Measurements from ENCODE around the gene ACOX3.
A peak's percentile ranks its signal among the peaks of the same experiment; 100 is the strongest.
"Not testable (repeated sequence)": the region's sequence is repeated elsewhere in the genome, so short reads cannot be mapped to it uniquely, and the experiment has no call there.

The ACOX3 gene

GRCh38 chr4:8440492-8441311 lies at the start of gene ACOX3, which contains the start of gene TRMT44:
Gene ACOX3 (minus strand): TSS chr4:8440723. CDS start chr4:8416521, 24,202 bp downstream.
Gene TRMT44 (plus strand): TSS chr4:8440777. CDS start chr4:8440823, 46 bp downstream.
- peak; percentile 85 to 93 (median 88) for DNase-seq (ENCODE audit: low read depth in 3 of 3)

DNA sequence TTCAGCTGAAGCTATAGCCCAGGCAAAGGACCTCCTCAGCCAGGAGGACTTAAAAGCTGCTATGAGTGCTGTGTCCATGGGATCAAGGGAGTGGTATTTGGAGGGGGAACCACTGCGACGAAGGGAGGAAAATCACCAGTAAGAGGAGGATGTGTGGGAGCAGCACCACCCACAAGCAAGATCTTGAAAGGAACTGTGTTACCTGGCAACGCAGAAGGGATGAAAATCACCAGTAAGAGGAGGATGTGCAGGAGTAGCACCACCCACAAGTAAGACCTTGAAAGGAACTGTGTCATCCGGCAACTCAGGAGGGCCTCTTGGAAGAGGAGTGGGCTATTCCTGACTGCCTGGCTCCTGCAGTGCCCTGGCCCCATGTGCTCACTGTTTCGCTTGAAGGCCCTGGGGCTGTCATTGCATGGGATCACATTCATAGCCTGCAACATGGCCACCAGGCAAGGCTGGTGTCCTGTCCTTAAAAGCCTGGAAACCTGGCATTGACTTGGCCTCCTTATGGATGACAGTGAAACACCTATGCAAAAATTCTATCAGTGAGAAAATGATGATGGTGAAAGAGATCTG lies 48.4 kb upstream of the ACOX3 start:
- no peak for DNase-seq (ENCODE audit: low read depth in 3 of 3)

DNA sequence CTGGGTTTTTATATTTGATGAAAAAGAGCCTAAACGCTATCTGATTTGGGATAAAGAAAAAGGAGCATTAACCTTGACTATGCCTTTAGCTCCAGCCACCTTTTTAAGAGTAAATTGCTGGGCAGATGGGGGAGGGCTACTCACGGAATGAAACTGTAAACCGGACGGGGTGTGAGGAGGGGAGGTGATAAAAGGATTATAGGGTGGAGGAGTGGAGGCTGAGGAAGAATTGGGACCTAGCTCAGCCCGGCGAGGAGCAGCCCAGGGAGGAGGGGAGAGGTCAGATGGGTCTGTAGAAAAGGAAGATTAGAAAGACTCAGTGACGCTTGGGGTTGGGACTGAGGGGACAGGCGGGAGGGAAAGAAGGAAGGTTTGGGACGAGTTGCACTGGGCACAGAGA lies 46.1 kb upstream of the ACOX3 start:
- DNase-seq (ENCODE audit: low read depth in 3 of 3): not testable (repeated sequence)

DNA sequence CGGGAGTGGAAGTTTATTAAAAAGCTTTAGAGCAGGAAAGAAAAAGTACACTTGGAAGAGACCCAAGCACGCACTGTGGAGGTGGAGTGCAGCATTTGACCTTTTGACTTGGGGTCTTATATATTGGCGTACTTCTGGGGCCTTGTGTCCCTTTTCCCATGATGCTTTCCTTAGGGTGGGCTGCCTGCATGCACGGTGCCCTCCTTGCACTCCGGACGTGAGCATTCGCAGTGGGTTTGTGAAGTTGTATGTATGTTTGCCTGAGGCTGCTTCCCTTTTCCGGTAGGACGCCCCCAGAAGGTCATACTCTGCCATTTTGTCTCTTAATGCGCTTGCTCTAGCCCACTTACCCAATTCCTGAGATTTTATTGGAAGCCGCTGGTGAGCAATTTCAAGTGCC lies 39.7 kb upstream of the ACOX3 start:
- no peak for DNase-seq (ENCODE audit: low read depth in 3 of 3)

DNA sequence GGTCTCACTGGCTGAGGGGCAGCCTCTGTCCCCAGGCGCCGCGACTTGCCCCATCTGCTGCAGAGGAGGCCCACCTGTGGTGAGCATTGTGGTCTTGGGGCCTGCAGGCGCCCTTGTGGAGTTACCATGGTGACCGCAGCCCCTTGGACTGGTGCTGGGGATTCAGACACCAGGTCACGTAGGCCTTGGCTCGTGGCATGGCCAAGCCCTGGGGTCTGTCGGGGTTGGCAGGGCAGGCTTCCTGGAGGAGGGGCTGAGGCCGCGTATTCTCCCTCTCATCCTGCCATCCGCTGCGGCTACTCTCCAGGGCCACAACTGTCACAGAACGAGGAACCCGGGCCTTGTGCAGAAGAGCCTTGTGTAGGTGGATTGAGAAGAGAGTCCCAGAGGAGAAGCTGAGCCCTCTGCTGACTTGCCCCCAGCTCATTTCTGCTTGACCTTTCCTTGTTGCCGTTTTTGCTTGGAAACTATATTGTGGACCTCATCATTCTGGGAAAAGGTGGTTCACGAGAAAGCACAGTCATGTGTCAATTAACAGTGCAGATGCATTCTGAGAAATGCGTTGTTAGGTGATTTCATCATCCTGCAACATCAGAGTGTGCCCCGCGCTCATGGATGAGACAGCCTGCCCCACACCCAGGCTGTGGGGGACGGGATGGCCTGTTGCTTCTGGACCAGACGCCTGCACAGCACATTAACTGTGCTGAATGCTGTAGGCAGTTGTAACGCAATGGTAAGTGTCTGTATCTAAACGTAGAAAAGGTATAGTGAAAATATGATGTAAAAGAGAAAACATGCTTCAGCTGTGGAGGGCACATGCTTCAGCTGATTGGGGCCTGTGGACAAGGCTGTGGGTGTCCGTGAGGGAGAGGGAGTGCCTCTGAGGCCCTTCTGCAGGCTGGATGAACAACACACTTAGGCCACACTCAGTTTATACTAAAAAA lies 38.5 kb upstream of the ACOX3 start:
- DNase-seq (ENCODE audit: low read depth in 3 of 3): no peak

DNA sequence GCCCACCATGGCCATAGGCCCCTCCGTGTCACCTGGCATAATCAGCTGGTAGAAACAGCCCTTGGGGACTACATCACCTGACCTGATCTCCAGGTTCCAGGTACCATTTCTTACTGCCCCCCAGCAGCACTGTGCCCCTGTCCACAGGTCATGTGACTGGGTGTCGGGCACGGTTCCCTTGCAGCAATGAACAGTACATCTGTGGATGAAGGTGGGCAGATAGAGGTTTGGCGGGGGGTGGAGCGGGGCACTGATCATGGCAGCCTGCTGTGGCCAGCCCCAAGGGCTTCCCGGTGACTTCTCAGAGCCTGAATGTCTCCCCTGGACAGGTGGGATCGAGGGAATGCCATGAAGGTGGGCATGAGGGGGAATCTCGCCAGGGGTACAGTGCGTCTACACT lies 37.8 kb upstream of the ACOX3 start:
- no peak for DNase-seq (ENCODE audit: low read depth in 3 of 3)

DNA sequence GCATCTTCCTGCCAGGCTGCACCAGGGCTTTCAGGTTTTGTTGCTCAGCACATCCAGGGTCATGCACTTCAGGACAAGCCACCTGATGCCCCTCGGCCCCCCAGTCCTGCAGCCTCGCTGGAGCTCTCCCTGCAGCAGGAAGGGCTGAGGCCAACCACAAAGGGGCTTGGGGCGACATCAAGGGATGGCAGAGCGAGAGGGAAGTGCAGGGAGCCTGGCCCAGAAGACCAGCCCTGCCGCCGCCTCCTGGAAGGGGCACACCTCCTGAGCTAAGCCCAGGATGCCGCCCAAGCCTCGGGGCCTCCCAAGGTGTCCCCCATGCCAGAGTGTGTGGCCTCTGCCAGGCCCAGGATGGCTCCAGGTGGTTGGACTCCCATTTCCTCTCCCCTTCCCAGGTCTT lies 37.2 kb upstream of the ACOX3 start:
- no peak for DNase-seq (ENCODE audit: low read depth in 3 of 3)

GRCh38 chr4:8477095-8477635 lies 36.6 kb upstream of the ACOX3 start:
- DNase-seq (ENCODE audit: low read depth in 3 of 3): no peak

DNA sequence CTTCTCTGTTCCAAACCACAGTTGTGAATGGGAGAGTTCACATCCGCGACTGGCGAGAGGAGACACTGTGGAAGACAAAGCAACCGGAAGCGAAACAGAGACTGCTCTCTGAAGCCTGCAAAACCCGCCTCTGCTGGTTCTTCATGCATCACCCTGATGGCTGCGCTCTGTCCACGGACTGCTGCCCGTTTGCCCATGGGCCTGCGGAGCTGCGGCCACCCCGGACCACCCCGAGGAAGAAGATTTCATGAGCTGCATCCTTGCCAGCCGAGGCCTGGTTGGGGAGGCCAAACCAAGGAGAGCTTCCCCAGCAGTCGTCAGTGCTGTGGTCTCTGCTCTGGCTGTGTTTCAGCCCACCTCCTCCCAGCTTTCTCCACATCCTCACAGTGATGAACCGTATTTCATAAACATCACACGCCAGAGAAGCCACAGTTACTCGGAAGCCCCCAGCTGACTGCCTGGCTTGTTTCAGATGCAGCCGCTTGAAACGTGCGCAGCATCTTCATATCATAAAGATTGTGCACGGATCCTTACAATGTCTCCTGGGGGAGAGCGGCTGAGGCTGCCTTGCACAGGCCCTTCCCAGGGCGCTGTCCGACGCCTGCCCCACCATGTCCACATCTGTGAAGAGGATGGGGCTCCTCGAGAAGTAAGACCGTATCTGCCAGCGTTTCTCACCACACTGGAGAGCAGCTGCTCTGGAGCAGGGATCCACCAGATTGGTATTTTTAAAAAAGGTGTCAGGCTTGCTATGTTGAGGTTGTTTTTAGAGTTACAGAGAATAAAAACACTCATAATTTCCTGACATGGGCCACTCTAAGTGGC lies 35.4 kb upstream of the ACOX3 start:
- DNase-seq (ENCODE audit: low read depth in 3 of 3): no peak

DNA sequence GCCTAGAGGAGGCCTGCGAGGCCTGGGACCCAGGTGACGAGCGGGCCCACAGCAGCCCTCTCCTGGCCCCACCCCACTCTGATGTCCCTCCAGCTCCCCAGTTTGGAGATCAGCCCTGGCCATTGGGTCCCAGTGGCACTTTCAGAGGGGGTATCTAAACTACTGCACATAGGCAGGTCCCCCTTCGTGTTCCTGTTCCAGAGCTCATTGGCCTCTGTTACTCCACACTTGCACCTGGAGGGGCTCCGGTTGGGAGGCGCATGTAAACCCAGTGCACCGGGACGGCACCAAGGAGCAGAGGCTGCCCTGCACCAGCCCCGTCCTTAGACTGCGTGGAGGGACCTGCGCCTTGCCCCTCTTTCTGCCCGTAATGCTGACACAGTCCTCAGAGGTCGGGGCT lies 34.3 kb upstream of the ACOX3 start:
- DNase-seq (ENCODE audit: low read depth in 3 of 3): no peak

DNA sequence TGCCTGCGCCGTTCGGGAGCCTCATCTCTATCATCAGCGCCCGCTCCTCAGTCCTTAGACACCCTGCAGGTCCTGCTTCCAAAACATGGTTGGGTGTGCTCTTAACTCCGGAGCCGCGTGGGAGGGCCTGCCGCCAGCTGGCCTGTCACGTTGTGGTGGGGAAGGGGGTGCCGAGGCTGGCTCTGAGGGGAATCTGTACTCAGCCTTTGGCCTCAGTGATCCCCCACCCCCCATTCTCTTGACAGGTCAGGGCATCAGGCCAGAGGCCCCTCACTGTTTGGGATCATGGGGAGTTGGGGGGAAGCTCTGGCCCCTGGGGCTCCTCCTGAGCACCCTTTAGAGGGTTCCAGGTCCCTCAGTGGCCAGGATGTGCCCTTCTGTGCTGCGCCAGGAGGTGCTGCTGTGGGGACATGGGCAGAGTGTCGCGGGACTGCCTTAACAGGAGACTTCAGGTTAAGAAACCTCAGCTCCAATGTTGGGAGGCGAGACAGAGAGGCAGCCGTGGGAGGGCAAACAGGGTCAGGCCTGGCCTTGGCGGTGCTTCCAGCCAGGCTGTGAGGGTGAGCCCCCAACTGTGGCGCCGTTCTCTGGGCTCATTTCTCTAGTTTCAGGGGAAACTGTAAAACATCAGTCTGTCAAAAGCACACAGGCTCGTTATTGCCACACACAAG lies 33.5 kb upstream of the ACOX3 start:
- no peak for DNase-seq (ENCODE audit: low read depth in 3 of 3)

- no peak for DNase-seq (ENCODE audit: low read depth in 3 of 3)
Measured at GRCh38 chr4:8473198-8473919, 32.8 kb upstream of the ACOX3 start.

DNA sequence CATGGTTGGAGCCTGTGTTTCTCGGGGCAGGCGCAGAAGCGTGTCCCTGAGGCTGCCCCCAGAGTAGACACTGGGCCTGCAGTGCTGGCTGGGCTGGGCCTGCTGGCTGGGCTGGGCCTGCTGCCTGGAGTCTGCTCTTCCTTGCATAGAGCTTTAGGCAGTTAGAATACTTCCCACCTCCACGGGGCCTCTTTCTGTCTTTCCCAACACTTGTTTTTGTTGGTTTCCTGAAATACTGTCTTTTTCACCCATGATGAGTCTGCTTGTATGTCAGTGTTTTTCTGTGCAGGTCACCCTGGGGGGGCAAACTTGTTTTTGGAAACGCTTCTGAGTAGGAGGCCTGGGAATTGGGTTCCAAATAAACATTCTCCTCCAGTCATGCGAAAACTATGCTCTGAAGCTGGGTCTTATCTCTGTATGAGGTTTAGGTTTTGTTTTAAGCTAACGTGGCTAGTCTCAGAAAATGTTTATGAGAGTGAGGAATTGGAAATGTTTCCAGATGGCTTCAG lies 32.2 kb upstream of the ACOX3 start:
- DNase-seq (ENCODE audit: low read depth in 3 of 3): no peak

DNA sequence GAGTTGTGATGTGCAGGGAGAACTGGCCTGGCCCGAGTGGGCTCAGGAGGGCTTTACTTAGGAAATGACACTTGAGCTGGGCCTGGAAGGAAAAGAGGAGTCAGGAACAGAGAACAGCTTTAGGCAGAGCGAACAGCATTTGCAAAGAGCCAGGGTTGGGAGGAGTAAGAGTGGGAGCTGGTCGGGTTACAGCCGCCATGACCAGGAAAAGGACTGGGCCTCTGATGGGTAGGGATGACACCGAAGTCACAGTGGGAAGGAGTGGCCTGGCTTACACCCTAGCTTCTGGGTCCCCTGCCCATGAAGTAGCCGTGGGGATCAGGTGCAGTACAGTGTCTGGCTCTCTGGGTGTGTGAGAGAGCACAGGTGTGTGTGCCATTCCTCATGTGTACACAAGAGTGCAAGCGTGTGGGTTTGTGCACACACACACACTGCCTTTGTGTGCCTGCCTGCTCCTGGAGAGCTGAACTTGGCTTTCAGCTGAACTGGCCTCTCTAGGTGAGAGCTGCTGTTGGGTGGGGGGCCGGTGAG lies 31.7 kb upstream of the ACOX3 start:
- no peak for DNase-seq (ENCODE audit: low read depth in 3 of 3)

GRCh38 chr4:8471211-8471875 lies 30.8 kb upstream of the ACOX3 start:
- DNase-seq (ENCODE audit: low read depth in 3 of 3): no peak

DNA sequence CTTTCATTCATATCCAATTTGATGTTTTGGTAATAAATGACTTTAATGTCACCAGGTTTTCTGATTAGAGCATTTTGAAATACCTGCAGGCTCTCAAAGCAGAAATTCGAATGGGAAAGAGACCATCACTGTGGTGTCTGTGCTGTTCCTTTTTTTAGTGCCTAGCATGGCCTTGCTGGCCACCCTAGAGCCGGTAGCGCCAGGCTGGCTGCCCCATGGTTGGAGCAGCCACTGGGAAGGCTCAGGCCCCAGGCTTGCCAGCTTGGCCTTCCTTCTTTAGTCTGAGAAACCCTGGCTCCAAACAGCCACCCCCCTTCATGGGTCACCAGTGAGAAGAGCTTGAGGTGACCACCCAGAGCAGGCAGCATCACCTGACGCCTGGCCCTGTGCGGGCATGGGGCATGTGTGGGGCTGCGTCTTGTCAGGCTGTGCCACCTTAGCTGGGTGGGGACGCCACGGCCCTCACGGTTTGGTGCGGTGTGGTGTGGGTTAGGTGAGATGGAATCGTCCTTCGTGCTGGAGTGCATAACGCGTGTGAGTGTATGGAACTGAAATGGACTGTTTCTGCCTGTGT lies 30.0 kb upstream of the ACOX3 start:
- DNase-seq (ENCODE audit: low read depth in 3 of 3): no peak

- no peak for DNase-seq (ENCODE audit: low read depth in 3 of 3)
Measured at GRCh38 chr4:8469550-8469949, 29.0 kb upstream of the ACOX3 start.

- DNase-seq (ENCODE audit: low read depth in 3 of 3): peak; percentile 31 to 38 (median 32)
Measured at GRCh38 chr4:8468746-8469535, 28.4 kb upstream of the ACOX3 start.

All from stimulated activated CD4-positive, alpha-beta T cell treated with anti-CD3 and anti-CD28 coated beads, TNF-alpha, amount 100 ng/mL, for 48 hours (primary cell).